ENCODE measurements around the gene ZDHHC13.

DNA sequence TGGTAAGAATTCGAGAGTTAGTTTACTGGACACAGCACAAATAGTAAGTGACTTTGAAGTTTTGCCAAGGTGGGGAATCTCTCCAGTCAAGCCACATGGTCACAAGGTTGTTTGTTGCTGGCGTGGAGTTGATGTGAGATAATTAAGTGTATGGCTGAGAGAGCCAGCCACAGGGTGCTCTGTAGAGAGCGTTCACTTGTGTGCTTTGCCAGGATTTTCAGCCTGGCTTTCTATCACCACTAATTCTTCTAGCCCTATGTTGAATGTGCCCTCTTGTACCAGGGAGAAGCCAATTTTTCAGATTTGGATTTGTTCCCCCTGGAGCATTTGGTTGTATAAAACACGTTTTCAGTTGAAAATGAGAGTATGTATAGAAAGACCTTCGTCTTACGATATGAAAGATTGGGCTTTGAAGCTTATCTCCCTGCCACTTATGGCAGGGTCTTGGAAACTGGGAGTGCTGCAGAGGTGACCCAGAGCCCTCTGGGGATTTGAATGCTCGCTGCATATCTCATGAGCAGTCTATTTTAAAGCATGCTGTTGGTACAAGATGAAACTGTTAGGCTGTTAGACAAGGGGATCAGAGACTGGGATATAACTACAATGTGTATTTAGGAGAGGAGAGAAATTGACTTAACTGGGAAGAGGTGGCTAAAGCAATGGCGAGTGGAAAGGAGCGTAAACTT is 56.2 kb downstream of the ZDHHC13 start:
- TF ChIP-seq, protein P1, sequence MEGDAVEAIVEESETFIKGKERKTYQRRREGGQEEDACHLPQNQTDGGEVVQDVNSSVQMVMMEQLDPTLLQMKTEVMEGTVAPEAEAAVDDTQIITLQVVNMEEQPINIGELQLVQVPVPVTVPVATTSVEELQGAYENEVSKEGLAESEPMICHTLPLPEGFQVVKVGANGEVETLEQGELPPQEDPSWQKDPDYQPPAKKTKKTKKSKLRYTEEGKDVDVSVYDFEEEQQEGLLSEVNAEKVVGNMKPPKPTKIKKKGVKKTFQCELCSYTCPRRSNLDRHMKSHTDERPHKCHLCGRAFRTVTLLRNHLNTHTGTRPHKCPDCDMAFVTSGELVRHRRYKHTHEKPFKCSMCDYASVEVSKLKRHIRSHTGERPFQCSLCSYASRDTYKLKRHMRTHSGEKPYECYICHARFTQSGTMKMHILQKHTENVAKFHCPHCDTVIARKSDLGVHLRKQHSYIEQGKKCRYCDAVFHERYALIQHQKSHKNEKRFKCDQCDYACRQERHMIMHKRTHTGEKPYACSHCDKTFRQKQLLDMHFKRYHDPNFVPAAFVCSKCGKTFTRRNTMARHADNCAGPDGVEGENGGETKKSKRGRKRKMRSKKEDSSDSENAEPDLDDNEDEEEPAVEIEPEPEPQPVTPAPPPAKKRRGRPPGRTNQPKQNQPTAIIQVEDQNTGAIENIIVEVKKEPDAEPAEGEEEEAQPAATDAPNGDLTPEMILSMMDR (IDR thresholded peaks at IDR 0.05) = no peak
- TF ChIP-seq POLR2A (IDR thresholded peaks at IDR 0.05) = no peak

Data from thyroid gland (tissue), 4 donors.